T1000 (cell line): ENCODE data around the gene MARCHF11.

Experiments used
- DNase-seq: peaks from one replicate; lab custom pipeline; 2025; ENCODE audit warnings: mixed read lengths; lab: John Stamatoyannopoulos, UW

Gene MARCHF11

GRCh38 chr5:16134204-16134603 lies 45.4 kb downstream of the MARCHF11 start:
- no peak for DNase-seq

DNA sequence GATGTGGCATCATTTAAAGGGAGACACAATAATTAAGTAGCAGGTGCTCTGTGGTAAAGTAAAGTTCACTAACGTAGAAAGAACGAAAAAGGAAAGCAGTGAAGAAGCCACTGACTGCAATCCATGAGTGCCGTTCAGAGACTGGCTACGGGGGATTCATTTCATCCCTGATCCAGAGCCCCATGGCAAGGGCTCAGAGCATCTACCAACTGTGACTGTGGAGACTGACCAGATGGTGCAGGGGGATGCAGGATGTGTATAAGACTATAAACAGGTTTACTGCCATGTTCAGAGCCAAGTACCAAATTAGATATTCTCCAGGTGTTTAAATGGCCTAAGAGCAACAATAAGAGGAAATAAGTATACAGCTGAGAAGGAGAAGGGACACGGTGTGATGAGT lies 47.7 kb downstream of the MARCHF11 start:
- DNase-seq = no peak

- DNase-seq = no peak
Observed at GRCh38 chr5:16128944-16129343, 50.6 kb downstream of the MARCHF11 start.

DNA sequence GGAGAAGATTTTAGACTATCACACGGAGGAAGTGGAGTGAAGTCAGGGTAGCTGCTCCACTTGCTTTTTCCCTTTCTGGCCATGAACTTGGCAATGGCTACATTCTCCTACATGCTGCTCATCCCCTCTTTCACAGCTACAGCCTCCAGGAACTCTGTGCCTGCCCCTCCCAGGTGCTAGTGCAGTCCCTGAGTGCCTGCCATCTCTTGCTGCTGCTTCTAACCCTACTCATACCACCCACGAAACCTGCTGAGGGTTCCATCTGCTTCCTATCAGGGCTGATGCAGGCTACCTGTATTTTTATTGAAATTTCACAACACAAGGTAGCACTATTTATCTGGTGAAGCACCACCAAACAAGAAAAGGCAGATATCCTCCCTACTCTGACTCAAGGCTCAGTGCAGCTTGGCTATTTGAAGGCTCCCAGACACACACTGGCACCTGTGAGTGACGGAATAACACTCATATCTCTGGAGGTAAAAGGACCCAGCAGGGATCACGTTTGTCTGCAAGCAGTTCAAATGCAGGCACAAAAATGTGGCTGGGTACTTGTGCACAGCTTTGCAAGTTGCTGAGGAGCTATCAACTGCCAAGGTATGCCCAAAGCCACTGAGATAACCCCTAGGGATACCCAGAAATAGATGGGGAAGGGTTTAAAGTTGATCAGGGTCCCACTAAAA lies 51.6 kb downstream of the MARCHF11 start:
- no peak for DNase-seq

DNA sequence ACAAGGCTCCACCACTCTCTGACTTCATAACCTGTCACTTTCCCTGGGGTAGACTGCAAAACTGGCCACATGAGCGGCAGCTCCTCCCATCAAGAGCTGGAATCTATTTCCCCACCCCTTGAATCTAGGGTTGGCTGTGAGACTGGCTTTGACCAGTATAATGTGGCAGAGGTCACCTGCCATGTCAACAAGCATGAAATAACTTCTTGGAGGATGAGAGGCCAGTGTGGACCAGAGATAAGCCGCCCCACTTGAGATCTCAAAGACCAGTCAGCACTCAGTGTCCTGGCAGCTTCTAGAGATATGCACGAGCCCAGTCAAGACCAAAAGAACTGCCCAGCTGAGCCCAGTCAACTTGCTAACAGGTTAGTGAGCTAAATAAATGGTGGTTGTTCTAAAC lies 59.0 kb downstream of the MARCHF11 start:
- DNase-seq = no peak

DNA sequence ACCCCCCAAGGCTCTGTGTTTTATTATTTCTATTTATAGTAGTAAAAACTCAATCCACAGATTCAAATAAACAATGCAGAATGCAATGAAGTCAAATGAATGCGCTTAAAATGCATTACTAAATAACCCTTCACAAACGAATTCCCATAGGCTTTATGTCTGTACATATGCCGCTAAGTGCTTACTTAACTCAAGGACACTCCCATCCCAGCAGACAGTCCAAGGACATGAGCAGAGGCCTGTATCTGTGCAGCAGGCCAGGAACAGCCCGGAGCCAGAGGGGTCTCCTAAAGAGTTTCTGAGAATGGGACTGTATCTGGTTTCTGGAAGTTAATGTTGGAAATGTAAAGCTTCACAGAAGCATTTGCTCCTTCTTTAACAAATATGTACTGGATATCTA lies 59.8 kb downstream of the MARCHF11 start:
- DNase-seq = no peak

GRCh38 chr5:16115140-16115539 lies 64.5 kb downstream of the MARCHF11 start:
- DNase-seq = no peak

GRCh38 chr5:16108418-16108817 lies 71.2 kb downstream of the MARCHF11 start:
- DNase-seq = no peak

DNA sequence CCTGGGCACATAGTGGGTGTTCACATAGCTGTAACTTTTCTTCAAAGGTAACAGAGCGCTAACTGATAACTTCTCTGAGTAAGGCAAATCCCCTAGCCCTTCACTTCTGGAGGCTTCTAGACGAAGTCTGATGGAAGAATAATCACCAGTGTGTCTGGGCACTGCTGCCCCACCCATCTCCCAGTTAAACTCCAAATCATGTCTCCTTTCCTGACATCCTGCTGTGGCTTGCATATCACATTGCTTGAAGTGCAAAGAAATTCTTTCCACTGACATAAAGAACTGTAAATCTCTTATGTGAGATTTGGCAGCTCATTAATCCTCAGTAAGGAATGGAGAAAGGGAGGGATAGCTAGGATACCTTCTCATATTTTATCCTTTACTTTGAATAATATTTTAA lies 74.6 kb downstream of the MARCHF11 start:
- no peak for DNase-seq

DNA sequence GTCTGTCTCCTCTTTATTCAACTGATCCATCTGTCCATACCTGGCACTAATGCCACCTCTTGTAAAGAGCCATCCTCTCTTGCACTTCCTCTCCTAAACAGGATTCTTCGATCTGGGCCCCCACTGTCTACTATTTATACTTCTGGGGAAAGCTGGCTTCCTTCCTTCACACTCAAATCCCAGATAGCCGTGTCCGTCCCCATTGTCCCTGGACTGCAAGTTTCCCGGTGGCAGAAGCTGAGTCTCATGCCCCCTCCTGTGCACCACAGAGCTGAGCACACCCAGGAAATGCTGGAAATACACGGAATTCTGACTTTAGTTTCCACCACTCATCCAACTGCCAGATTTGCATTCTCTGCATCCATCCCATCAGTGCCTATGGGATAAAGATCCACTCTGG lies 84.0 kb downstream of the MARCHF11 start:
- no peak for DNase-seq

DNA sequence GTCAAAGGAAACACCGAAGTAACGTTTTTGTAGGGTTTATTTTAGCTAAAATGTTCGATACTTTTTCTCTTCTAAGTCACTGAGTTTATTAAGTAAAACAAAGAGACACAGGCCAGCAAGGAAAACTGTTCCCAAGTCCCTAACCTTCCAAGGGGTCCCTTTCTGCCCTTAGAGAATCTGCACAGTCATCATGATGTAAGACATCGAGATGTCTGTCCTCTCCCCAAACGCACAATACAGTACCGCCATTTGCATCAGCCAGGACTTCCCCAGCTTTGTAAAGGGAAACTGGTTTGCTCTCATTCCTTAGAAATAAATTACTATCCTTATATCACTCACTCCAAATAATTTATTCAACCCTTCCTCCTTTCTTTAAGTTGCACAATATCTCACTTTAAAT lies 89.3 kb downstream of the MARCHF11 start:
- no peak for DNase-seq

DNA sequence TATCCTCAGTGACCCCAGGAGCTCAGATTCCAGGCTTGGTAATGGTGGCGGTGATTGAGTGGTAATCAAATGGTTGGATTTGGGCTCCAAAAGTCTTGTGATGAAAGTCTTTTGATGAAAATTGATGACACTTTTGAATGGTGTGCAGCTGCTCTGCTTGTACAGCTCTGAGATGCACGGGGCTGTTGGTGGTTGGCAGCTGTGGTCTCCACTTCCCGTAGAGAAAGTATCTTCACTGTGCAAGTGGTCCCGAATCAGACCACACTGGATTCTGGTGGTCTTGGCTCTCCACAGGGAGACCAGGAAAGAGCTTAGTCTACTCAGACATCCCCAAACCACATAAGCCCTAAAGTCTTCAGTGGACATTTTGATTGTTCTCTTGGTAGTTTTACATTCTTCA lies 96.6 kb downstream of the MARCHF11 start:
- DNase-seq = no peak

DNA sequence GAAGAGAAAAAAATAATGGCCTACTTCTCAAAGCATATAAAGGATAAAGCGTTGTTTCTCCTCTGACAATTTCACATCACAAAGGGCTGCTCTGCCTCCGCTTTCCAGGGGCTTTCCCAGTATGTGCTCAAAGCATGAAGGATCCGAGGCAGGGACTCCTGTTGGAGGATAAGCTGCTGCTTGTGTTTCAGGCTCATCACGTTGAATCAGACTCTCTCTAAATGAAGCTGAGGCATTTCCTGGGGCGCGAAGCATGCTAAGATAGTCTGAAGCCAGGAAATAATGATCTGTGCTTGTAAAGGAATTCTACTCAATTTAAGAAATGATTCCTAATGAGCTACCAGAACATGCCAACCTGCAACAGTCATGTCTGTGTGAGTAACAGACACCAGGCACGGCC lies 97.5 kb downstream of the MARCHF11 start:
- DNase-seq = no peak

GRCh38 chr5:16081376-16081955 lies 98.1 kb downstream of the MARCHF11 start:
- DNase-seq = no peak

DNA sequence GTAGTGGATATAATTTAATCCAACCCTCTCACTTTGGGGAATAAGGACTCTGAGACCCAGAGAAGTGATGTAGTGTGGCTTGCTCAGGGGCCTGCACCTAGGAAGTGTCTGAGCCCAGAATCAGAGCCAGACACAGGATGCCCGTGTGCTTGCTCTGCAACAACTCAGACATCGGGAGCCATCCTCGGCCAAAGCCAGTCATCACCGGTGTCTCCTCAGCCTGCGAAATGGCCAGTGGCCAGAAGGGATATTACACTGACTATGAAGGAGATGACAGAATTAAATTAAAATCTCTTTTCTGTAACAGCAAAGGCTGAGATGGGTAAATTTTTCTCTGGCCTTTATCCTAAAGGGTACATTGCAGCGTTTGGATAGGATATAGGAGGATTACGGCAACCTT lies 102.9 kb downstream of the MARCHF11 start:
- DNase-seq = no peak

GRCh38 chr5:16074358-16074757 lies 105.2 kb downstream of the MARCHF11 start:
- DNase-seq = no peak

- no peak for DNase-seq
Observed at GRCh38 chr5:16072616-16073015, 107.0 kb downstream of the MARCHF11 start.

DNA sequence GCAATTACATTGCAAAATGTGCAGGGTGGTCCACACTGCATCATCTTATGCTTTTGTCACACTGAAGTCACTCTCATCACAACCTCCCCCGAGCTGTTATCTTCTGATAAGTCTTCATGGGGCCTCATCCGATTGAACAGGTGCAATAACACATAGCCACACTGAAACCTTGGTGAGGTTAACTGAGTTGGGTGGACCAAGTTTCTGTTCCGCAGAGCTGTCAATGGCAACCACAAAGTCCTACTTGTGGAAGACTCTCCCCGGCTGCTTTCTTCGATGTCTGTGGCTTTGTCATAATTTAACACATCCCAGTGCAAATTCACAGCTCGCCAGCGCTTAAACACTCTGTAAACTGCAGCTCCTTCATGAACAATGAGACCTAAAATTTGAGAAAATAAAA lies 112.2 kb downstream of the MARCHF11 start:
- no peak for DNase-seq

GRCh38 chr5:16066810-16067209 lies 112.8 kb downstream of the MARCHF11 start:
- DNase-seq = no peak

DNA sequence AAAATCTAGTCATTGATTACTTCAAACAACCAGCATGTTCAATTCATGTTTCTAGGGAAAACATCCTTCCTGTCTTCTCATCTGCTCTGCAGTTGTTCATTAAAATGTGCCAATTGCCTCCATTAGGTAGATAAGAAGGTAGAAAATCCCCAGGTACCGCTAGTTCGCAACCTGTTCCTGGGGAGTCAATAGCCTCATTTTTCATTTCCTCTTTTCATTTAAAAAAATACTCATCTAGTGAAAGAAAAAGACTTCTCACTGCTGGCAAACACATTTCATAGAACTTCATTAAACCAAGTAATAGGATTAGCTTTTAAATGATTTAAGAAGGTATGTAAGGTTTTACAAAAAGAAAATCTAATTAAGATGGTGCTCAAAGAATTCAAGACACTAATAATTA lies 113.3 kb downstream of the MARCHF11 start:
- no peak for DNase-seq

GRCh38 chr5:16065831-16066230 lies 113.8 kb downstream of the MARCHF11 start:
- DNase-seq = no peak

DNA sequence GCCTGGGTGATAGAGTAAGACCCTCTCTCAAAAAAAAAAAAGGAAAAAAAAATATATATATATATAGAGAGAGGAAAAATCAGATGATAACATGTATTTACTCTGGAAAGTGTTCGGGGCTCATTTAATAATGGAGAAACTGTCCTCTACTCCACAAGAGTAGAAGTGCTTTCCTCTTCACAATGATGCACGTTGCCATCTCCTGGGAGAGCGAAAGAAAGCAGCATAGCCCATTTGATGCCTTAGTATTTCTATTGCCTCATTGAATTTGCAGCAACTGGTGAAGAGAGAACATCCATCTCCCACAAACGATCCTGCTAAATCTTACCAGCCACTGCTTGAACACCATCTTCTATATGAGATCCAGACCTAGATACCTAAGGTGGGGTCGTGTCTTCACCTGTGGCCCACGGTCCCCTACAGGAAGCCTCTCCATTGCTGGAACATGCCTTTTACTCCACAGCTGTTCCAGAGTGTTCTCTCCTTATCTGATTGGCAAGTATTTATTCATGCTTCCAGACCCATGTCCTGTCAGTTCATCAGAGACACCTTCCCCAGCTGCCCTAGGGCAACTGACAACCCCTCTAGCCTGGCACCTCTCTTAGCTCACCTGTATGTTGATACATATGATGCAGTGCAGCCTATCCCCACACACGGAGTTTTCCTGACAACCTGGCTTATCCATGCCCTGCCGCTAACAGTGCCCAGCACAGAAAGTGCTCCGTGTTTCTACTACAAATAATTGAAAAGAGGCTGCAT lies 115.3 kb downstream of the MARCHF11 start:
- no peak for DNase-seq

- DNase-seq = no peak
Observed at GRCh38 chr5:16061163-16061562, 118.4 kb downstream of the MARCHF11 start.
